Activated CD4-positive, CD25-positive, alpha-beta regulatory T cell treated with anti-CD3 and anti-CD28 coated beads, Interleukin-2, amount 50 U/mL, for 16 hours (primary cell): ENCODE results near the gene DHX8.
"Not testable (repeated sequence)": the region's sequence is repeated elsewhere in the genome, so short reads cannot be mapped to it uniquely, and the experiment has no call there.

Experiments used
- DNase-seq: peaks from one replicate; pipeline ENCODE4 v3.0.0-alpha.2; 2020; ENCODE audit warnings: low read depth, low spot score

The DHX8 gene

DNA sequence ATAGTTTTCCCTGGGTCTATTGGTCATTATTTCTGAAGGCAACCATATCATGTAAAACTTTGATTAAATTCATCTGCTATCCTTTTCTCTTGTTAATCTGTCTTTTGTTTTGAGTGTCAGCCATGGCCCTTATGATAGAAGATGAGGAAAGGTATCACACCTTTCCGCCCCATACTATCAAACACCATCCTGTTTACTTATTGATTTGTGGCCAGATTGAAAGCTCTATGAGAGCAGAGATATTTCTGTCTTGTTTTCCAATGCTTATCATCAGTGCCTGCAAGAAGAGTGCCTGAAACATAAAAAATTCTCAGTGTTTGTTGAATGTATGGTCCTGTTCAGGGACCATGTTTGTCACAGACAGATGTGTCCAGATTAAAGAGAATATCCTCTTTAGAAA is 22.6 kb upstream of the DHX8 start:
- no peak for DNase-seq

GRCh38 chr17:43462569-43462968 is 21.2 kb upstream of the DHX8 start:
- DNase-seq = not testable (repeated sequence)

DNA sequence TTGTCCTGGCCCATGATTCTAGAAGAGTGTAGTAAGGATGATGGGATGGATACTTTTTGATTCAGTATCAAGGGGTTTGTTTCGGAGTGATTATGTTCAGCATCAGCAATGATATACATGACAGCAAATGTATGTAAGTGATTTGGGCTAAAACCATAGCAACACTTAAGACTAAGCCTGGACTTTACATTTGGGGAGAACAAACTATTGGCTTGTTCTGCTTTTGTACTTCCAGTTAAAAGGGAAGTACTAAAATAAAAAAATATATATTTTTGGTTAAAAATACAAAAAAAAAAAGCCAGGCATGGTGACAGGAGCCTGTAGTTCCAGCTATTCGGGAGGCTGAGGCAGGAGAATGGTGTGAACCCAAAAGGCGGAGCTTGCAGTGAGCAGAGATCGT is 20.5 kb upstream of the DHX8 start:
- no peak for DNase-seq

GRCh38 chr17:43464046-43464445 is 19.7 kb upstream of the DHX8 start:
- DNase-seq = no peak

- no peak for DNase-seq
These were observed 18.7 kb upstream of the DHX8 start for GRCh38 chr17:43465049-43465448.

GRCh38 chr17:43467981-43468581 is 15.7 kb upstream of the DHX8 start:
- DNase-seq = no peak

- no peak for DNase-seq
These were observed 15.1 kb upstream of the DHX8 start for GRCh38 chr17:43468691-43469139.

DNA sequence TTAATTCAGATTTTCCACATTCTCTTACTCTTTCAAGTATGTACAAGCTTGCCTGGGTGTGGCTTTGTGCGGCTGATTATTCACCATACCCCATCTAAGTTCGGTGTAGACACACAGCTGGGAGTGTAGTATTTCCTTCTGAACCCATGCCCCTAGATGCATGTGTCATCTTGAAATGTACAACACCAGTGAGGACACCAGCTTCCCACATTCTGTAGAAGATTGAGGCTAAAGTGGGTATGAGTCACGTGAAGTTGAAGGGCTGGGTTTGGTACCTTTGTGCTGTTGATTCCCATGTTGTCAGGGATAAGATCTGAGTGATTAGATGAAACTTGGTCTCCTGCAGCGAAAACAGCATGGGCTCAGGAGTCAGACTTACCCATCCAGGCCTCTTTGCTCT is 14.6 kb upstream of the DHX8 start:
- no peak for DNase-seq

GRCh38 chr17:43471585-43472160 is 12.1 kb upstream of the DHX8 start:
- DNase-seq = no peak

DNA sequence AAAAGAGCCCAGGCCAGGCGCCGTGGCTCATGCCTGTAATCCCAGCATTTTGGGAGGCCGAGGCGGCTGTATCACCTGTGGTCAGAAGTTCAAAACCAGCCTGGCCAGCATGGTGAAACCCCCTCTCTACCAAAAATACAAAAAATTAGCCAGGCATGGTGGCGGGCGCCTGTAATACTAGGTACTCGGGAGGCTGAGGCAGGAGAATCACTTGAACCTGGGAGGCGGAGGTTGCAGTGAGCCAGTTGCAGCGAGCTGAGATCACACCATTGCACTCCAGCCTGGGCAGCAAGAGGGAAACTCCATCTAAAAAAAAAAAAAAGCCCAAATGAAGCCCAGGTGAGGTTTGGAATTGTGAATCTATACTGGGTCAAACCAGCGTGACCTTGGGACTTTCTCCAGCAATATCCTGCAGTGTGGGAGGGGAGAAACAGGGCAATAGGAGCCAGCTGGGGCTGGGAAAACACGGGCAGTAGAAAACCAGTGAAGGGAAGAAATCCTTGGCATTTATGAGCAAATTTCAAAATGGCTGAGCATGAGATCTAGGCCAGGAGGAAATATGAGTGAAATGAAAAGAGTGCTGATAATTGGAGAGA is 8.2 kb upstream of the DHX8 start:
- DNase-seq = no peak

GRCh38 chr17:43476306-43476705 is 7.5 kb upstream of the DHX8 start:
- DNase-seq = not testable (repeated sequence)

DNA sequence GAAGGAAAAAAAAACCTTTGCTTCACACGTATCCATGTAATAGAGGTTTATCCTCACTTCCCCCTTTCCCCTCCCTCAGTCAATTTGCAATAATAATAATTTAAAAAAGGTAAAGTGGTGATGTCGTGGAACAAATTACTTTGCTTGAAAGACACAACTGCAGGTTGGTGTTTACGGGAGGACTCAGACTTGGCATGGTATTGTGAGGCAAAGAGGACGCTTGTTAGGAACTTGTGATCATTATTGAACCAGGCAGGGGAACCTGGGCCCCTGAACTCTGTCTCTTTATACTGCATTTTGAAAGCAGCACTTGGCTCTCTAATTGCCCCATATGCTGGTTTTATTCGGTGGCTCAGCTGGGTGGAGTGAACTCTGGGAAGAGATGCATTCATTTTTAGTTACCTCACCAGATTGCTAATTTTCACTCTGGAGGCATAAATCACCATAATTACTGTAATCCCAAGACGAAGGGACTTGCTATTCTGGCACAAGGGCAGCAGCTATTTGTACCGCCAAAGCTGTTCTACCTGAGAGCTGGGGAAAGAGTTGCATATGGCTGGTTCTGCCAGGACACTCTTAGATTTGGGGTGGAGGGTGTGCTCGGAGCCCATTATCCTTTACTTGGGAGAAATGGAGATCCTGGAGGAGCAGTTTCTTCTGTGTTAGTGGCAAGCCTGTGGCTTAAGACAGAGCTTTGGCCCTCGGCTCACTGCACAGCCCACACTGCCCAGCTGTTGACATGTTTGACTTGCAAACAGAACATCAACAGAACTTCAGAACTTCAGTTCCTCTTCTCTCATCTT is 5.7 kb upstream of the DHX8 start:
- no peak for DNase-seq

DNA sequence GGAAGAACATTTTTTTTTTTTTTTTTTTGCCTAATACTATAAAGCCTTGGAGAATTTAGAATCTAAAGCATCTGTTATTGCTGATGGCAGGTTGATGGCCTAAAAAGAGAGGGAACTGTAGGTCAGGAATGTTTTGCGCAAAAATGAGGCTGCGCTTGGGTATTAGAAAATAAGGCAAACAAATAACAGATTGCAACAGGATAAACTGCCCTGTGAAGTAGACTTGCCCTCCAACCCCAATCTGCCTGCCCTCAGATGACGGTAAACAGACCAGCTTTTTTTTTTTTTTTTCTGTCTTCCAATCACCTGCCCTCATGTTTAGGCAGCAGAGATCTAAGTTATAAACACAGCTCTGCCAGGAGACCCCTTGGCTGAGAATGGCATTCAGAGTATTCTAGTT is 3.8 kb upstream of the DHX8 start:
- no peak for DNase-seq

DNA sequence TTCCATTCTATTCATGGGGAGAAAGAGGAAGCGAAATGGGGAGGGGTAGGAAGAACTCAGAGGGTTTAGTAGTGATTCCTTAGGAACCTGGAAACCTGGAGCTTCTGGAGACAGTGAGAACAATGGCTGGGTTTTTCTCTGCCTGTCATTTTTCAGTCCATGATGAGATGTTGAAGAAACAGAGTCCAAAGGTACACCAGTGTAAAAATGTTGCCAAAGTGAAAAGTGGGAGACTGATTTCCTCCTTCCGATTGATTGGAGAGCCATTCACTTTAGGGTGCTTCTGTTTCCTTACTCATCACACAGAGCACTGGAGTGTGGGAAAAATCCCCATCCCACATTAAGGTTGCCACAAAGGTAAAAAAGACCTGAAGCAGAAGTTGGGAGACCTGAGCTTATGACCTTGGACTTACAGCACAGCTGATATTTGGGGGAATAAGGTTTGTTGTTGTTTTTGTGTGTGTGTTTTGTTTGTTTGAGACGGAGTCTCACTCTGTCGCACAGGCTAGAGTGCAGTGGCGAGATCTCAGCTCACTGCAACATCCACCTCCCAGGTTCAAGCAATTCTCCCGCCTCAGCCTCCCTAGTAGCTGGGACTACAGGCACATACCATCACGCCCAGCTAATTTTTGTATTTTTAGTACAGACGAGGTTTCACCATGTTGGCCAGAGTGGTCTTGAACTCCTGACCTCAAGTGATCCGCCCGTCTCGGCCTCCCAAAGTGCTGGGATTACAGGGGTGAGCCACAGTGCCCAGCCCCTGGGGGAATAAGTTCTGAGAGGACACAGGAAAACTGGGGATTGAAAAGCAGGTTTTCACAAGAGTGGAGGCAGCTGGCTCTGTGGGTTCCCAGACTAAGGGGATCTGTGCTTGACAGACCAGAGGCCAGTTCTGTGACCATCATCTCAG is 1.4 kb upstream of the DHX8 start:
- no peak for DNase-seq

GRCh38 chr17:43490621-43491020 is 6.8 kb downstream of the DHX8 start:
- DNase-seq = no peak

DNA sequence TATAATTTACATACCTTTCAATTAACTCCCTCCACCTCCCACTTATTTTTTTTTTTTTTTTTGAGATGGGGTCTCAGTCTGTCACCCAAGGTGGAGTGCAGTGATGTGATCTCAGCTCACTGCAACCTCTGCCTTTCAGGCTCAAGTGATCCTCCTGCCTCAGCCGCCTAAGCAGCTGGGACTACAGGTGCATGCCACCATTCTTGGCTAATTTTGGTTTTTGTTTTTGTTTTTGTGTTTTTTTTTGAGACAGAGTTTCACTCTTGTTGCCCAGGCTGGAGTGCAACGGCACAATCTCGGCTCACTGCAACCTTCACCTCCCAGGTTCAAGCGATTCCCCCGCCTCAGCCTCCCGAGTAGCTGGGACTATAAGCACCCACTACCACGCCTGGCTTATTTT is 25.7 kb downstream of the DHX8 start:
- not testable (repeated sequence) for DNase-seq

GRCh38 chr17:43511199-43511598 is 27.4 kb downstream of the DHX8 start:
- not testable (repeated sequence) for DNase-seq

- no peak for DNase-seq
These were observed 31.9 kb downstream of the DHX8 start for GRCh38 chr17:43515656-43516055.

DNA sequence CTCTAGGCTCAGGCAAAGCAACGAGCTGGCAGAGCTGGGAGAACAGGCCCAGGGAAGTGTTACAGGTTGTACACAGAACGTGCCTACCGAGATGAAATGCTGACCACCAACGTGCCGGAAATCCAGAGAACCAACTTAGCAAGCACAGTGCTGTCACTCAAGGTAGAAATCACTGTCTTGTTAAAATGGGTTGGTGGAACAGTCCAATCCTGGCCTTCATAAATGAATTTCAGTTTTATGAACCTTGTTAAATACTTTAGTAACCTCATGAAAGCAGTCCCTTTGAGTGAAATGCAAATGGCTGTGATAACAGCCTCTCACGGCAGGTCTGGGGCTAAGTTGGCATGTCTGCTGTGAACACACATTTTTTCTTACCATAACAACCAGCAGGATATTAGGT is 33.4 kb downstream of the DHX8 start:
- no peak for DNase-seq

- no peak for DNase-seq
These were observed 34.0 kb downstream of the DHX8 start for GRCh38 chr17:43517615-43518386.

DNA sequence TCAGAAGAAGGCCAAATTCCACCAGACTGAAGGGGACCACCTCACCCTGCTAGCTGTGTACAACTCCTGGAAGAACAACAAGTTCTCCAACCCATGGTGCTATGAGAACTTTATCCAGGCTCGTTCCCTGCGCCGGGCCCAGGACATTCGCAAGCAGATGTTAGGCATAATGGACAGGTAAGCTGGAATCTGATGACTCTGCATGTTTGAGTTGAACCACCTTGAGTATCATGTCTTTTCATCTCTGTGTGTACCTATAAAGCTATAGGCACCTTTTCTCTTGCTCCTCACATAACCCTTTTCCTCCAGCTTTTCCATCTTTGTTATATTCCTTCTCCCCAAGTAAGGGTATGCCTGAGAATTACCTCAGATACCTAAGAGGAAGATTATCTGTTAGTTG is 37.6 kb downstream of the DHX8 start:
- no peak for DNase-seq
